AG04450 (cell line): ENCODE measurements around the gene TNIK. TPM values are rescaled to one million over a fixed set of nuclear protein-coding genes. Genes with fewer than 3 reads are reported as not detected.

Experiments
- CTCF ChIA-PET: fragments of 300-600, 350-600 bp; formaldehyde crosslinking; extraction: SDS; loops from one replicate; lab custom pipeline; 2022; ENCODE audit warnings: antibody characterized with exemption, inconsistent platforms; lab: Charles Lee
- POLR2A ChIA-PET: fragments of 350-600 bp; formaldehyde crosslinking; extraction: SDS; loops from one replicate; lab custom pipeline; 2021; ENCODE audit warnings: antibody characterized with exemption, inconsistent platforms; lab: Yijun Ruan, JAX
- DNase-seq: peaks from one replicate; pipeline ENCODE4 v3.0.0-alpha.2; 2011; ENCODE audit warnings: low read depth, low spot score
- H3K27ac ChIP-seq: one replicate; pipeline ENCODE4 v1.5.1; 2012; ENCODE audit warnings: low read depth, low read length, control low read depth
- H3K27me3 ChIP-seq: one replicate; pipeline ENCODE4 v1.6.0; 2012; ENCODE audit warnings: low read length; ENCODE audit not compliant: control insufficient read depth, insufficient read depth
- H3K4me3 ChIP-seq: 2 replicates; pipeline ENCODE4 v1.5.1; 2011; ENCODE audit warnings: mild to moderate bottlenecking, low read depth, low read length, control low read depth
- H3K9me3 ChIP-seq: 2 replicates; pipeline ENCODE4 v1.5.1; 2012; ENCODE audit warnings: low read length; ENCODE audit not compliant: control insufficient read depth, insufficient read depth
- polyA plus RNA-seq: library from polyadenylated mRNA; depleted of rRNA; stranded (reverse); fragments of >200 nt; gene quantifications from 2 replicates; pipeline ENCODE4 v1.2.3, GENCODE V29; 2011
- TF ChIP-seq, protein P1 (sequence below): IDR thresholded peaks from 2 replicates; pipeline ENCODE4 v1.5.1; 2011; ENCODE audit warnings: low read depth, low read length, control low read depth, inconsistent platforms

Gene TNIK
- polyA plus RNA-seq, 1 experiment: 9.0 TPM

DNA sequence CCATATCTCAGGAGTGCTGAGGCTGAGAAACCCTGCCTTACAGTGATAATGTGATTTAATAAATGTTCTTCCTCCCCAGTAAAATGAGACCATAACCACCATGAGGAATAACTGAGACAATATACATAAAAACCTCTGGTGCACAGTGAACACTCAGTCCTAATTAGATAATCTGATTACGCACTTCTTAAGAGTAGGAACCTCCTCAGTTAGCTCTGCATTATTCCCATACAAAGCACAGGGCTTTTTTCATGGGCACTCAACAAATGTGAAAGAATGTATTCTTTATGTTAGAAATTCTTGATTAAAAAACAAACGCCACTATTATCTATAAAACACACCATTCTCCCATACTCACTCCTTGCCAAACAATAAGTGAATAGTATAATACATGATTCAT is 97.0 kb downstream of the TNIK start:
- Histone ChIP-seq H3K27me3 (no peaks in the 10 kb centered on the region), H3K27ac (no peak overlapping the region), H3K4me3 (no peak overlapping the region), H3K9me3 (no peaks in the 10 kb centered on the region)
- ChIA-PET POLR2A (no interaction called here), CTCF (no interaction called here)
- no peak for DNase-seq
- TF ChIP-seq, protein P1, sequence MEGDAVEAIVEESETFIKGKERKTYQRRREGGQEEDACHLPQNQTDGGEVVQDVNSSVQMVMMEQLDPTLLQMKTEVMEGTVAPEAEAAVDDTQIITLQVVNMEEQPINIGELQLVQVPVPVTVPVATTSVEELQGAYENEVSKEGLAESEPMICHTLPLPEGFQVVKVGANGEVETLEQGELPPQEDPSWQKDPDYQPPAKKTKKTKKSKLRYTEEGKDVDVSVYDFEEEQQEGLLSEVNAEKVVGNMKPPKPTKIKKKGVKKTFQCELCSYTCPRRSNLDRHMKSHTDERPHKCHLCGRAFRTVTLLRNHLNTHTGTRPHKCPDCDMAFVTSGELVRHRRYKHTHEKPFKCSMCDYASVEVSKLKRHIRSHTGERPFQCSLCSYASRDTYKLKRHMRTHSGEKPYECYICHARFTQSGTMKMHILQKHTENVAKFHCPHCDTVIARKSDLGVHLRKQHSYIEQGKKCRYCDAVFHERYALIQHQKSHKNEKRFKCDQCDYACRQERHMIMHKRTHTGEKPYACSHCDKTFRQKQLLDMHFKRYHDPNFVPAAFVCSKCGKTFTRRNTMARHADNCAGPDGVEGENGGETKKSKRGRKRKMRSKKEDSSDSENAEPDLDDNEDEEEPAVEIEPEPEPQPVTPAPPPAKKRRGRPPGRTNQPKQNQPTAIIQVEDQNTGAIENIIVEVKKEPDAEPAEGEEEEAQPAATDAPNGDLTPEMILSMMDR: no peak

DNA sequence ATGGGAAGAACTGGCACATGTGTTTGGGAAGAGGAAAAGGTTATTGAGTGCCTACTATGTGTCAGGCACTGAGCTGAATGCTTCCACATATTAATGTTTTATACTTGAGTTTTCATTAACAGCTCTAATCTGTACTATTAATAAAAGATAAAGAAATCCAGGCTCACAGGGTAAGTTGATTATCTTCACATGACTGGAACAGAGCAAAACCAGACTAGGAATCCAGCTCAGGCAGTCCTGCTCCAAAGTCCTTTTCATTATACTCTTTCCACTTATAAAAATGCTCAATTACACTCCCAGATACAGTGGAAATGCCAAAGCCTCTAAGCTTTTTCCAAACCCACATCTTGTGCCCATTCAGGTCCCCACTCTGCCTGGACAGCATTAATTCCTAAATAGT is 97.6 kb downstream of the TNIK start:
- no peak overlapping the region for H3K4me3 ChIP-seq
- CTCF ChIA-PET: no interaction called here
- POLR2A ChIA-PET: no interaction called here
- no peak overlapping the region for H3K27ac ChIP-seq
- no peaks in the 10 kb centered on the region for H3K27me3 ChIP-seq
- no peak for DNase-seq
- no peaks in the 10 kb centered on the region for H3K9me3 ChIP-seq
- TF ChIP-seq, protein P1: no peak

DNA sequence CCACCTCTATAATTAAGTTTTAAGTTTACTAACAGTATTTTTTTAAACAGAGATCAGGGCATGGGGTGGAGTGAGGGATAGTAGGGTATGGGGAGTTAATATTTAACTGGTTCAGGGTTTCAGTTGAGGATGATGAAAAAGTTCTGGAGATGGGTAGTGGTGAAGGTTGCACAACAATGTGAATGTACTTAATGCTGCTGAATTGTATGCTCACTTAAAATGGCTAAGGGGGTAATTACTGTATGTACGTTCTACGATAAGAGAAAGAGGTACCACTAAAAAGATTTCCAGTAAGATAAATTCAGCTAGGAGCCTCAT is 101.4 kb downstream of the TNIK start:
- Histone ChIP-seq H3K9me3 (no peaks in the 10 kb centered on the region), H3K4me3 (no peak overlapping the region), H3K27me3 (no peaks in the 10 kb centered on the region), H3K27ac (no peak overlapping the region)
- TF ChIP-seq, protein P1: no peak
- POLR2A ChIA-PET: no interaction called here
- no peak for DNase-seq
- CTCF ChIA-PET: no interaction called here

DNA sequence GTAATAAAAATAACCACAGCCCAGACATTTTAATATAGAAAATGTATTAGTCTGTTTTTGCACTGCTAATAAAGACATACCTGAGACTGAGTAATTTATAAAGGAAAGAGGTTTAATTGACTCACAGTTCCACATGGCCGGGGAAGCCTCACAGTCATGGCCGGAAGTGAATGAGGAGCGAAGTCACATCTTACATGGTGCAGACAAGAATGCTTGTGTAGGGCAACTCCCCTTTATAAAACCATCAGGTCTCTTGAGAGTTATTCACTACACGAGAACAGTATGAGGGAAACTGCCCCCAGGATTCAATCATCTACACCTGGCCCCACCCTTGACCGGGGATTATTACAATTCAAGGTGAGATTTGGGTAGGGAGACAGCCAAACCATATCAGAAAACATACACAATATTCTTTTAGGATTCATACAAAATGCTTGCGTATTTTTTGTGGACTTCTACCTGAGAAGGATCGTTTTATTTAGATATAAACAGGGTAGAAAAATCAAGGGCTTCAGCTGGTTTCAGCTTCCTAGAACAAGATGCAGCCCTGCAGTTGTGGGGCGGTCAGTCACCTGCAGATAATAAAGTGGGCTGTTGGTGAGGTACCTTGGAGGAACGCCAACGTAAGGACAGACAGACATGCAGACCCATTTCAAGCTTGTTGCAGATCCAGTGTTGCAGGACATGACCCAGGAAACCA is 101.9 kb downstream of the TNIK start:
- H3K9me3 ChIP-seq: no peaks in the 10 kb centered on the region
- DNase-seq: no peak
- no peaks in the 10 kb centered on the region for H3K27me3 ChIP-seq
- TF ChIP-seq, protein P1: no peak
- ChIA-PET POLR2A (no interaction called here), CTCF (no interaction called here)
- H3K27ac ChIP-seq: no peak overlapping the region
- H3K4me3 ChIP-seq: no peak overlapping the region

DNA sequence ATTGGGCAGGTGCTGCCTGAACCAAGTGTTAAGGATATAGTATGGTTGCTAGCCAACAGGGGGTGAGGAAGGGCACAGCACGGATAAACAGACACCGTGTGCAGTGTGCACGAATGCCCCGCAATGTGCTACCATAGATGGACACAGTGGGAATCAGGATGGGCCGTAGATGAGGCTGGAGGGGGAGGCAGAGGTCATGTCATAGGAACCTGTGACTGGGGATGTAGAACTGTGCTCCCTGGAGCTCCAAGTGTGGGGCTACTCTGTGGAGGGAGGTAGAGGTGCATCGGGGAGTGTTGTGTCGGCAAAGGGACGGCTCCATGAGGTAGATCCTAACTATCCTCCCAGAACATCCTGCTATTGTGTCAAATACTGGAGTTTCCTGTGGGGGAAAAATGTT is 102.5 kb downstream of the TNIK start:
- no peaks in the 10 kb centered on the region for H3K27me3 ChIP-seq
- POLR2A ChIA-PET: no interaction called here

More for the DNA sequence above, 102.5 kb downstream of the TNIK start:
- CTCF ChIA-PET: no interaction called here
- H3K9me3 ChIP-seq: no peaks in the 10 kb centered on the region
- no peak overlapping the region for H3K4me3 ChIP-seq
- DNase-seq: no peak
- TF ChIP-seq, protein P1: no peak
- H3K27ac ChIP-seq: no peak overlapping the region
